Activated CD4-positive, CD25-positive, alpha-beta regulatory T cell treated with anti-CD3 and anti-CD28 coated beads, Interleukin-2, amount 50 U/mL, for 72 hours (primary cell): ENCODE data around the gene SCGB1C2.
"Not testable (repeated sequence)": the region's sequence is repeated elsewhere in the genome, so short reads cannot be mapped to it uniquely, and the experiment has no call there.

Experiments used
- DNase-seq: peaks from one replicate; pipeline ENCODE4 v3.0.0; 2021

The SCGB1C2 gene

GRCh38 chr17:149231-149630, 11.9 kb downstream of the SCGB1C2 start:
- no peak for DNase-seq

GRCh38 chr17:149897-150584, 12.7 kb downstream of the SCGB1C2 start:
- DNase-seq = peak; percentile 16

GRCh38 chr17:151004-151403, 13.6 kb downstream of the SCGB1C2 start:
- DNase-seq = no peak

- peak; percentile 18 for DNase-seq
Observed at GRCh38 chr17:151886-152859, 14.8 kb downstream of the SCGB1C2 start.

- DNase-seq = no peak
Observed at GRCh38 chr17:152860-153420, 15.6 kb downstream of the SCGB1C2 start.

- DNase-seq = no peak
Observed at GRCh38 chr17:153851-154250, 16.5 kb downstream of the SCGB1C2 start.

GRCh38 chr17:155576-155975, 18.2 kb downstream of the SCGB1C2 start:
- no peak for DNase-seq

- no peak for DNase-seq
Observed at GRCh38 chr17:156094-156621, 18.8 kb downstream of the SCGB1C2 start.

- no peak for DNase-seq
Observed at GRCh38 chr17:156946-157345, 19.6 kb downstream of the SCGB1C2 start.

GRCh38 chr17:157901-158300, 20.5 kb downstream of the SCGB1C2 start:
- no peak for DNase-seq

GRCh38 chr17:158379-158778, 21.0 kb downstream of the SCGB1C2 start:
- DNase-seq = no peak

- no peak for DNase-seq
Observed at GRCh38 chr17:159609-160008, 22.2 kb downstream of the SCGB1C2 start.

GRCh38 chr17:160336-160735, 23.0 kb downstream of the SCGB1C2 start:
- no peak for DNase-seq

GRCh38 chr17:161481-161880, 24.1 kb downstream of the SCGB1C2 start:
- no peak for DNase-seq

GRCh38 chr17:162689-163088, 25.3 kb downstream of the SCGB1C2 start:
- no peak for DNase-seq

GRCh38 chr17:163514-164098, 26.2 kb downstream of the SCGB1C2 start:
- DNase-seq = no peak

GRCh38 chr17:164303-165235, 27.2 kb downstream of the SCGB1C2 start:
- DNase-seq = no peak

- no peak for DNase-seq
Observed at GRCh38 chr17:165939-166338, 28.6 kb downstream of the SCGB1C2 start.

GRCh38 chr17:168614-169013, 31.2 kb downstream of the SCGB1C2 start:
- not testable (repeated sequence) for DNase-seq

- no peak for DNase-seq
Observed at GRCh38 chr17:170130-170670, 32.8 kb downstream of the SCGB1C2 start.

GRCh38 chr17:171871-172270, 34.5 kb downstream of the SCGB1C2 start:
- DNase-seq = no peak

GRCh38 chr17:172401-172800, 35.0 kb downstream of the SCGB1C2 start:
- DNase-seq = no peak
